GM12875 (cell line): ENCODE data around the gene IGFBP3.

ENCODE experiments used
- H3K4me3 ChIP-seq: one replicate; pipeline ENCODE4 v1.5.1; 2011; ENCODE audit warnings: low read depth, low read length, control low read depth
- TF ChIP-seq, protein P1 (sequence below): IDR thresholded peaks from 2 replicates; pipeline ENCODE4 v1.5.1; 2011; ENCODE audit warnings: low read depth, mild to moderate bottlenecking, control low read depth, inconsistent platforms, low read length, moderate library complexity, borderline replicate concordance; ENCODE audit not compliant: insufficient read depth

IGFBP3 gene

DNA sequence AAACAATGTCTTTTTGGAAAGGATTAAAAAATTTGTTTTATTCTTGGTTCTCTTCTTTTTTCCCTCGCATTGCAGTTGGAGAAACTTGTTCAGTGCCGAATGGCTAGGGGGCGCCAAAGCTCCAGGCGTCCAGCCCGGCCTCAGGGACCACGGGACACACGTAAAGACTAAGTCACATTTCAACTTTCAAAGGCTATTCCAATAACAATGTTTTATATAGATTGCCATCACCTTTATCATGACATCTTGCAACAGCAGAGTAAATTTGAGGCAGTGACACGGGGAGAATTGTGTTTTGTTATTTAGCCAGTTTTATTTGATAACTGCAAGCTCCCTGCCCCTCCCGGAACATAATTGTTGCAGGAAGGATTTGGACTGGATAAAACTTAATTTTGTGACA is 2.2 kb upstream of the IGFBP3 start:
- no peak overlapping the region for H3K4me3 ChIP-seq
- TF ChIP-seq, protein P1, sequence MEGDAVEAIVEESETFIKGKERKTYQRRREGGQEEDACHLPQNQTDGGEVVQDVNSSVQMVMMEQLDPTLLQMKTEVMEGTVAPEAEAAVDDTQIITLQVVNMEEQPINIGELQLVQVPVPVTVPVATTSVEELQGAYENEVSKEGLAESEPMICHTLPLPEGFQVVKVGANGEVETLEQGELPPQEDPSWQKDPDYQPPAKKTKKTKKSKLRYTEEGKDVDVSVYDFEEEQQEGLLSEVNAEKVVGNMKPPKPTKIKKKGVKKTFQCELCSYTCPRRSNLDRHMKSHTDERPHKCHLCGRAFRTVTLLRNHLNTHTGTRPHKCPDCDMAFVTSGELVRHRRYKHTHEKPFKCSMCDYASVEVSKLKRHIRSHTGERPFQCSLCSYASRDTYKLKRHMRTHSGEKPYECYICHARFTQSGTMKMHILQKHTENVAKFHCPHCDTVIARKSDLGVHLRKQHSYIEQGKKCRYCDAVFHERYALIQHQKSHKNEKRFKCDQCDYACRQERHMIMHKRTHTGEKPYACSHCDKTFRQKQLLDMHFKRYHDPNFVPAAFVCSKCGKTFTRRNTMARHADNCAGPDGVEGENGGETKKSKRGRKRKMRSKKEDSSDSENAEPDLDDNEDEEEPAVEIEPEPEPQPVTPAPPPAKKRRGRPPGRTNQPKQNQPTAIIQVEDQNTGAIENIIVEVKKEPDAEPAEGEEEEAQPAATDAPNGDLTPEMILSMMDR = peak; percentile 74

DNA sequence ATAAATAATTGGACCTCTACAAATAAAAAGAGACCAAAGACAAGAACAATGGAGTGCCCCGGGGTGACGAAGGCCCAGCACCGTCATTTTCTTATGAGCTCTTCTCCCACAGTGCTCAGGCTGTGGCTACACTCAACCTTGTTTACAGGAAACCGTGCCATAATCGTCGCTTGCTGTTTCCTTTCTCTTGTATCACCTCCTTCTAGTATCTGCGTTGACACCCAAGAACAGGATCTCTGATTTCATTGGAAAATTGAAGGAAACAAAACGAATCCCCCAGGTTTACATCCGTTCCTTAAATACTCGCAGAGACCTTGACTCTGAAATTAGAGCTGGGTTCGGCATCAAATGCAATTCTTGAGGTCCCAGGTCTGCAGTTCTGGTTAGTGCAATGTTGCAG is 1.7 kb upstream of the IGFBP3 start:
- H3K4me3 ChIP-seq = no peak overlapping the region
- TF ChIP-seq, protein P1 = no peak

DNA sequence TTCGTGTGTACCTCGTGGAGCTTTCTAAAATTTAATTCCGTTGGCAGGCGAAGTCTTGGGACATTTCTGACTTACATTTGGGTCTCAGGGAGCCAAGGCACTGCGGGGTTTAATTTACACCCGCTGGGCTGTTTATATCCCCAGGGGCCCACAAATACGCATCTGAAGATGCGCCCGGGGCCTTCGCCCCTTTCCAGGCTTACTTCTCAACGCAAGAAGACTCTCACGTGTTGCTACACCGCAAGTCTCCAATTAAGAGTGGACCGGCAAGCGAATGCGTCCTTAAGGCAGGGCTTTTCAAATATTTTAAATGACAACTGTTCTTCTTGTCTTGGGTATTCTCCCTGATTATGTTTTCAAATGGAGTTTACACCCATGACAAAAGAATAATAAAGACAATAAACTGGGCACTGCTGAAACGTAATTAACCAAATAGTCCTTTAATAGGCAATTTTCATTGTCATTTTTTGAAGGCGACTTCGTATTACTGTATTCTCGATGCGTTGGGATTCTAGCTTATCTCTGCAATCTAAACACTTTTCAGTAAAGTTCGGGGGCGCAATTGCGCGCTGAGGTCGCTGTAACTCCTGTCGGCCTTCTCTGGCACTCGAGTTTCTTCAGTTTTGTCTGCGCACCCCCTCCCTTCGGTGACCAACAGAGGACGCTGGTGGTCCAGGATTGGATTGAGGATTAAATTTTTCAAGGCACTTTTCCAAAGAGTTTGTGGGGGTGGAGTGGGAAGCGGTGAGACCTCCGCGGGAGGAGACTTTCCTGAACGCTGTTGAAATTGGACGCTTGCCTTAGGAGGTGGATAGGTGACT is 837 bp upstream of the IGFBP3 start:
- TF ChIP-seq, protein P1 = peak; percentile 64
- no peak overlapping the region for H3K4me3 ChIP-seq

DNA sequence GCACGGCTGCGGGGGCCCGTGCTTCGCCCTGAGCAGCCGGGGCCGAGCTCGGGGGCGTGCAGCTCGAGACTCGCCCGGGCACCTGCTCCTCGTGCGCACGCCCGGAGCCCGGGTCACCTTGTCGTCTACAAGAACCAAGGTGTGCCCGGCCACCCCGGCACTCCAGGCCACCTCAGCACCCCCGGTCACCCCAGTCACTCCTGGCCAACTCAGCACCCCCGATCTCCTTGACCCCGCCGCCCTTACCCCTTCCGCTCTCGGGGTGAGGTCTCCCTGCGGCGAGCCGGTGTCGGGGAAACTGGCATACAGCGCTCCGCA is 268 bp upstream of the IGFBP3 start:
- no peak overlapping the region for H3K4me3 ChIP-seq
- TF ChIP-seq, protein P1 = no peak

DNA sequence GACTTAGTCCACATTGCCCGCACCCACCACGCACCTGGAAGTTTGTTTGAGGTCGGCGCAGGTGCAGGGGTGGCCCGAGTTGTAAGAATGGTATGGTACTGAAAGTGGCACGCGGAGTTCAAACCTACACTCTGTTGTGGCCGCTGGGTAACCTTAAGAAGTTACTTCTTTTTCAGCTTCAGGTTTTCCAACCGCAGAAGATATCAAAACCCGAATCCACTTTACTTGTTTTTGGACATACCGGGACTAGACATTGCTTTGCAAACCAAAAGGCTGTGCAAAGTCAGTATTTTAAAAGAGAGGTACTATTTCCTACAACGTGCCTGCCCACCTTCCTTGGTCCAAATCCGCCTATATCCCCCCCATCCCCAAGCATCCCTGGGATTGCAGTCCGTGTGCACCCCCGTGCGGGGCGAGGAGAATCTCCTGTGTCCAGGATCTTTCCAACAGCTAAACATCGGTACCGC is 1.0 kb downstream of the IGFBP3 start:
- H3K4me3 ChIP-seq = no peak overlapping the region
- TF ChIP-seq, protein P1 = no peak

DNA sequence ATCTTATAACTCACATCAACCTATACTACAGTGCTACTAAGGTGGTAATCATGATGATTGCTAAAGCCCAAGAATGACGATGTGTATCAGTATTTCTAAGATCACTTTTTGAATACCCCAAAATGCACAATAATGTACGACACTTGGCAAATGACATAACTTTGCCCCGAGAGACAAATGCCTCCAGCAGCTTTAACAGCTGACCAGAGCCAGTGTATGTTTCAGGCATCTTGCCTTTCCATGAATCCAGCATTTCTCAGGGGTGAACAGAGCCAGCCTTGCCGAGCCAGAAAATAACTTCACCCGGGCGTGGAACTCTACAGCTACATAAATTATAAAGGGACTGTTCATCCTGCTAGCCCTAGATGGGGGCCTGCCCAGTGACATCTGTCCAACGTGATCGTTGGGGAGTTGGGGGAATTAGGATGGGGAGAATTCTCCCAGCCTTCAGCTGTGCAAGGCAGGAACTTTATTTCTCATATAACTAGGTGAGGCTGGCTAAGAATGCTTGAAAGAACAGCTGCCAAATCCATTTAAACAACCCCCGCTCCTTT is 1.8 kb downstream of the IGFBP3 start:
- TF ChIP-seq, protein P1 = no peak
- H3K4me3 ChIP-seq = no peak overlapping the region

DNA sequence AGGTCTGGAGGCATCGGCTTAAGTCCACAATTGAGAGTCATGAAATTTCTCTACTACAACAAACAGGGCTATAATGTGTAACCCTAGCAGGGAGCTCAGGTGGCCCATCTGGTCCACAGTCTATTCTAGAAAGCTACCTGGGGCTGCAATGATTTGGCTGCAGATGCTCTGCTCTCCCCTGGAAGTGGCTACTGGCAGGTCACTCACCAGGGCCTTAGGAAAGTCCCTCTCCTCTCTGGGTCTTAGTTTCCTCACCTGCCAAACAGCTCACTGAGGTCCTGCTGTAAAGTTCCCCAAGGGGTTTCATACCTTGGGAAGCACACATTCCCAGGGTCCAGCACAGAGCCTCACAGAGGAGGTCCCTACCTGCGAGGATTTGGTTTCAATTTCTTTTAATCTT is 2.5 kb downstream of the IGFBP3 start:
- TF ChIP-seq, protein P1 = no peak
- no peak overlapping the region for H3K4me3 ChIP-seq
